Vagina (tissue), 2 donors: ENCODE data around the gene MPHOSPH9.

Source experiments
- CTCF ChIP-seq, 3 experiments: fragments of 450-650 bp in 2 of 3; fragments of 200-600 bp in 1 of 3; sonication (generic) in 1 of 3; IDR thresholded peaks; one replicate each; pipeline ENCODE4 v1.5.1; 2017 to 2019; ENCODE audit warnings: antibody characterized with exemption in 3 of 3, mild to moderate bottlenecking in 2 of 3, moderate library complexity in 2 of 3
- POLR2A ChIP-seq, 2 donors: fragments of 450-650 bp; IDR thresholded peaks; one replicate each; pipeline ENCODE4 v1.6.1; 2017; ENCODE audit warnings: antibody characterized with exemption in 2 of 2, mild to moderate bottlenecking in 2 of 2, moderate library complexity in 2 of 2

GRCh38 chr12:123232807-123233504 lies at the start of gene MPHOSPH9, which contains the start of gene MTRFR:
- TF ChIP-seq CTCF (IDR thresholded peaks at IDR 0.05) (peak in 1 of 3 experiments; percentile 12), POLR2A (IDR thresholded peaks at IDR 0.05) (peak; percentile 67 to 95)
